HG03139 (cell line): ENCODE results near the gene RPS6KA2.

Experiments
- ATAC-seq: cut with Tn5 transposase; IDR thresholded peaks from one replicate; pipeline ENCODE4 v1.9.1; 2021; ENCODE audit not compliant: unreplicated experiment

The RPS6KA2 gene

GRCh38 chr6:166627033-166627874, at the start of gene RPS6KA2:
Gene RPS6KA2 (minus strand): TSS chr6:166627251. CDS start chr6:166627019, 232 bp downstream.
- ATAC-seq = peak; percentile 91

GRCh38 chr6:166676270-166676860, 49.3 kb upstream of the RPS6KA2 start:
- ATAC-seq = no peak

GRCh38 chr6:166675736-166676135, 48.7 kb upstream of the RPS6KA2 start:
- ATAC-seq = no peak

DNA sequence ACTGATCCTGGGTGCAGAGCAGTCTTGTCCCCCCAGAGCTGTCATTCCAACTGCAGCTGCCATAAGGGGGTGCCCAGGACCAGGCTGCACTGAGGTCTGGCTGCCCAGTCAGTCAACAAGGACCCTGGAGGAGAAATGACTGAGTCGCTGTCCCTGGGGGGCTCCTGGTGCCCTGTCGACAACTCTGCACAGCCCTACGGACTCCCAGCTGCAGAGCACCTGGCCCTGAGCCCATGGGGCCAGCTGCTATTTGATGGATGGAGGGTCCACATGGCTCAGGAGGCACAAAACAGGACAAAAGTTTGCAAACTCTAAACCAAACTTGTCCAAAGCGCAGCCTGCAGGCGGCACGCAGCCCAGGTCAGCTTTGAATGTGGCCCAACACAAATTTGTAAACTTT, 46.3 kb upstream of the RPS6KA2 start:
- no peak for ATAC-seq

DNA sequence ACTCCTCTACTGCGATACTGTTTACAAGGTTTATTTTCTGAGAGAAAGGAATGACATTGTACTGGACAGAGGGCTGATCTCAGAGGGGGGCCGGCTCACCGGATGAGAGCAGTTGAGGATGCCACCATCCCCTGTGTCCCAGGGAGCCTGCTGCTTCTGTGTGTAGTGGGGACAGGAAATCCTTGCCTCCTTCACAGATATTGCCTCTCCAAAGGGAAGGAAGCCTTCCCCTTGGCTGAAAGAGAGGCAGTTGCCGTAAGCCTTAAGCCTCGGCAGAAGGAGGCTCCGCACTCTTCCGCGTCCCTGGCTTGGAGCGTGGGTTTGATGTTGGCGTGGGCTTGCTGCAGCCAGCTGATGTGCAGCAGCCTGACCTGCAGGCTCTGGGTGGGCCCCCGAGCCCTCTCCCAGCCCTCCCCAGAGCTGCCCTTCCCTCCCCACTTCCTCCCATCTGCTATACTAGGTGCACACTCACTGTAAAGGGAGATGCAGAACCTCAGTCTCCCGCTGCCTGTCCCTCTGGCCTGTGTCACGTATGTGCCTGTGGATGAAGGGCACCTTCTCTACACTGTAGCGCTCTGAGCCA, 45.7 kb upstream of the RPS6KA2 start:
- ATAC-seq = no peak

- no peak for ATAC-seq
Measured at GRCh38 chr6:166672146-166672545, 45.1 kb upstream of the RPS6KA2 start.

DNA sequence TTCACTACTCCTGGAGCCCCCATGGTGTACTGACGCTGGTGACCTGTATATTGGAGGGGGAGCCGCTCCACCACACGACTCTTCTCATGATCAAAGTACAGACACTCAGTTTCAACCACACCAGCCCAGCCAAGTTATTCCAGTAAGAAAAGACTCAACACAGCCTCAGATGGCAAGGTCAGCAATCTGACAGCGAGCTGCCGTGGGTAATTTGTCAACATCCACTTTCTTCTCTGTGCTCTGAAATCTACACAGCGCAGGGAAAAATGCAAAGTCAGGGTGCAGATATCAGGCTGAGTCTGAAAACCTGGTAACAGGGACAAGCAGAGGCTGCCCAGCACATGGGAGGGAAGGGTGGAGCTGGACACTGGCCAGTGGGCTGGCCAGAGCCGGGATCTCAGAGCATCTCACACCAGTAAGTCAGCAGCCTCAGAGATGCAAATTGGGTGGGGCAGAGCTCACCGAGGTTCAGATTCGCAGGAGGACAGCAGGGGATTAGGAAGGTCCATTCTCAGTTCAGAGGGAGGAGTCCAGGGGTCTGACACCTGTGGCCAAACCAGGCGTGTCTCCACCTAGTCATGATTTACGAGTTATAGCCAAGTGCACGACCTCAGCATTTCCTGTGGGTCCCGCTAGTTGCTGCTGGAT, 44.5 kb upstream of the RPS6KA2 start:
- ATAC-seq = no peak

GRCh38 chr6:166670894-166671293, 43.8 kb upstream of the RPS6KA2 start:
- no peak for ATAC-seq

- no peak for ATAC-seq
Measured at GRCh38 chr6:166670013-166670412, 43.0 kb upstream of the RPS6KA2 start.

DNA sequence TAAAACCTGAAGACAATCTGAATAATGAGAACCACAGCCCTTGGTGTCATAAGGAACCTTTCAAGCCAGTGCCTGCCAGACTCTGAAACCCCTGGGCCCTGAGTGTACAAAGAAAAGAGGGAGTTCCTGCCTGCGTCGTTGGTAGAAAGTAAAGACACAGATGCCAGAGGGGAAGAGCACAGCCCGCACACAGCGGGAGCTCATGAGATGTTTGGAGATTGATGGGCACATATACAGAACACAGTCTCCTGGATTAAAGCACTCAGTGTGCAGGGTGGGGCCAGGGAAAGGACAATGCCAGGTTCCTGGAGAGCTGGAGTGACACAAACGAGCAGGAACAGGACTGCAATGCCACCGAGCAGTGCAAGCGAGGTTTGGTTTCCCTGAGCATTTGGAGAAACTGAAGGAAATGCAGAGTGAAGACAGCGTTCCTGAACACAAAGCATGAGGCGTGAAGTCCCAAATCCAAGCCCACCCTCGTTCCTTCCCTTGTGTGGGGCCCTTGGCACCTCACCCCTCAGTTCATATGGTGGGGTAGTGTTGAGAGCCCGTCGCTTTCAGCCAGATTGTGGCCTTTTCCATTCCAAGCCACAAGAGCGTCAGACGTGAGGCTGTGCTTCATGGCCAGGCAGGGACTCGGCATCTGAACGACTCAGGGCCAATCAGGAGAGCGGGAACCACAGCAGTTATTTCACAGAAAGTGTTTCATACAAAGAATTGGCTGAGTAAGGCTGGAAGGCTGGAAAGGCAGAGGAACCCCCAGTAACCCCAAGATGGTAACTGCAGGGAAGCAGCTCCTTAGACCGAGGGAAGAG, 41.0 kb upstream of the RPS6KA2 start:
- ATAC-seq = no peak

DNA sequence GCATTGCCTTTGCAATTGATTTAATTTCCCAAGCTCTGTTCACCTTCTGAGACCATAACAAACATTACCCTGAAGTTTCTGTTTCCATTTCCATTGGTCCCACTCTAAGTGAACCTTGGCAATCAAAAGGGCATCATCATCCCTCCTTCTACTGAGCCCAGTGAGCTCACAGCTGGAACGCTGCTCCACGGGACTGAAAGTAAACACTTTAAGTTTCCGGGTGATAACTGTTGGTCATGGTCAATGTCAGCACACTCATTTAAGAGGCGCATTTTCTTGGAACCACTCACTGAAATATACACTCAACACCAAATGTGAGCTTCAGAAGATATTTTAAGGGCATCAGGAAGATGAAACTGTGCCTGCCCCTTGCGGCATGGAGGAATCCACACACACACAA, 37.1 kb upstream of the RPS6KA2 start:
- ATAC-seq = no peak

- no peak for ATAC-seq
Measured at GRCh38 chr6:166663568-166663967, 36.5 kb upstream of the RPS6KA2 start.

DNA sequence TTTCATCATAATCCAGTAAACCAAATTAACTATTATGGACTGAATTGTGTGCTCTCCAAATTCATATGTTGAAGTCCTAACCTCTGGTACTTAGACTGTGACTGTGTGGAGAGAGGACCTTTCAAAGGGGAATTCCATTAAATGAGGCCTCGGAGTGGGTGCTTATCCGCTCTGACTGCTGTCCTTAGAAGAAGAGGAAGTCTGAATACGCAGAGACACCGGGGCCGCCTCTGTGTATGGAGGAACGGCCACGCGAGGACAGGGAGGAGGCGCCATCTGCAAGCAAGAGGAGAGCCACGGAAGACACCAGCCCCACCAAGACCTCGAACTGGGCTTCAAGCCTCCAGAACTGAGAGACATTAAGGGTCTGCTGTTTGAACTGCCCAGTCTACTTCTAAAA, 35.6 kb upstream of the RPS6KA2 start:
- no peak for ATAC-seq

DNA sequence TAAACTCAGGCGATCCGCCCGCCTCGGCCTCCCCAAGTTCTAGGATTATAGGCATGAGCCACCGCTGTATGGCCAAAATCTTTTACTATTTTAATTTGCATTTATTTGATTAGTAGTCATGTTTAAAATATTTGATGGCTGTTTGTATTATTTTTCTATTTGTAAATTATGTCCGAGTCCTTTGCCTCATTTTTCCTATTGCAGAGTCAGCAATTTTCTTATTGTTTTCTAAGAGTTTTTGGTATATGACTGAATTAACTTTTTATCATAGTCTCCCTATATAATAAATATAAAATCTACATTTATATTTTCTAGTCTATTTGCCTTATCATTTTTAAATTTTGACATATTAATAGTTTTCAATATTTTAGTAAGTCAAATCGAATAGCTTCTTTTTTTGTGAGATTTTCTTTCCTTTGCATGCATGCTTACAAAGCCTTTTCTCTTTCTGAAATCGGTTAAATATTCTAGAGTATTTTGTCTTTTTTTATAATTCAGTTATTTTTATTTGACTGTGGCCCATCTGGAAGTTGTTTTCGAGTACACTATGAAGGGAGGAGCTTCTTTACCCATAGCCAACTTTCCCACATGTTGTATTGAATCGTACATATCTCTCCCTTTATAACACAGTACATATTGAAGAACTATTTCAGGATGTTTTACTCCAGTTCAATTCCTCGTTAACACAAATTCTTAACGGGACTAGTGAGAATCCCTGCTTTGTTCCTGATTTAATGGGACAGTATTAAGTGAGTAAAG, 34.5 kb upstream of the RPS6KA2 start:
- no peak for ATAC-seq

DNA sequence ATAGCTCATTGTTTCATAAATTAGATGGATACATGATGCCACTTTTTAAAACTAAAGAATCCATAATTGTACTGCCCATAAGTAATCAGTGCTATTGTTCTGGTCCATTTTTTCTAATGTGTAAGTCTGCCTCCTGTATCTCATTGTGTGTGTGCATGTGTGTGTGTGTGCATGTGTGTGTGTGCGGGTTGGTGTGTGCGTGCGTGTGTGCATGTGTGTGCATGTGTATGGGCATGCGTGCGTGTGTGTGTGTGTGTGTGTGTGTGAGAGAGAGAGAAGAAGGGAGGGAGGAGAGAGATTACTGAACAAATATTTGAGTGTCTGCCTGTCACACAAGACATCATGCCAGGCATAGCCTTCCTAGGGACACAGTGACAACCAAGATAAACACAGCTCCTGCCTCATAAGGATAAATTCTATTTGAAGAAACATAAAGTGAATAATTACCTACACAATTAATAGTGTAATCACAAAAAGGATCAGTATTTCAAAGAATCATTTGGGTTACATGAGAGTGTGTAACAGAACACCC, 33.2 kb upstream of the RPS6KA2 start:
- no peak for ATAC-seq

DNA sequence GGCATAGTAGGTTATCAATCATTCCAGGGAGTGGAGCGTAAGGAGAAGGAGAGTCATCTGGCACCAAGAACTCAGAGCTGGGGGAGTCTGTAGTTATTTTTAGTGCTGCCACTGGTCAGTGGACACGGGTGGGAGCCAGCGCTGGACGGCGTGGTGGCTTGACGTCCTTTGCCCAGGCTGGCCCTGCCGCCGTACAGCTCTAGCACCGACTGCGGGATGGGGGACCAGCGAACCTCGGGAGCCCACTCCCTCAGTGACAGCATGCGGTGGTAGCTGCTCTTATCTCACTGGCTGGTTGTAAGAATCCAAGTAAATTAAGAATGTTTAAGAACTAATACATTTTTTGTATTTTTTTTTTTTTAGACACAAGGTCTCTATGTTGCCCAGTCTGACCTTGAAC, 32.5 kb upstream of the RPS6KA2 start:
- ATAC-seq = no peak

GRCh38 chr6:166658792-166659150, 31.7 kb upstream of the RPS6KA2 start:
- no peak for ATAC-seq

DNA sequence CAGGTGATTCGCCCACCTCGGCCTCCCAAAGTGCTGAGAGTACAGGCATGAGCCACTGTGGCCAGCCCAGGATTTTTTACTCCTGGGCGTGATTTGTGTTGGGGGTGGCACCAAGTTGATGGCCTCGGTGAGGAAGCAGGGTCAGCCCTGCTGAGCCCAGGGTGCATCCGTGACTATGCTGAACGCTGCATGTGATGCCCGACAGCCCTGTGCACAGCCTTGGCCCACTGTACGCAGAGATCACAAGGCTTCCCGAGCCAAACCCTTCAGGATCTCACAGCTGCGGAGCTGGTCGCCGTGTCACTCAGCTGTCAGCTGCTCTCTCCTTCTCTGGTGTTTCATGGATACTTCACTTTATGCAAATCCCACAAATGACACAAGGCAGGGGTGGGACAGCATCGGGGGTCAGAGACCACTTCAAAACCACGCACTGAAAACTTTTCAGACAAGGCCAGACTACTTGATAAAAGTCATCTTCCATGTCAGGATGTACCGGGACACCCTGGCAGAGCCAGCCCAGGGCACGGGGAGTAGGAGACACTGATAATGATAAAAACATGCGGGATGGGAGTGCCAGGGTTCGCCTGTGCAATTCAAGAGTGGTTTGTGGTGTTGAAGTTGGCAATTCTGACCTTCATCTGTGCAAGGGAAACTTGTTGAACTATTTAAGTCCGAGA, 31.2 kb upstream of the RPS6KA2 start:
- no peak for ATAC-seq

- no peak for ATAC-seq
Measured at GRCh38 chr6:166657531-166657930, 30.5 kb upstream of the RPS6KA2 start.
